HG03432 (cell line): ENCODE data around the gene EFNA3.

Experiments used
- ATAC-seq: cut with Tn5 transposase; IDR thresholded peaks from one replicate; pipeline ENCODE4 v1.9.1; 2021; ENCODE audit warnings: mild to moderate bottlenecking, moderate library complexity; ENCODE audit not compliant: unreplicated experiment

EFNA3 gene

GRCh38 chr1:155083052-155083541, 4.5 kb downstream of the EFNA3 start:
- ATAC-seq: no peak

GRCh38 chr1:155083865-155084721, 5.5 kb downstream of the EFNA3 start:
- peak; percentile 2 for ATAC-seq

GRCh38 chr1:155084722-155085503, 6.3 kb downstream of the EFNA3 start:
- peak; percentile 76 for ATAC-seq

- no peak for ATAC-seq
Measured at GRCh38 chr1:155085504-155086127, 7.0 kb downstream of the EFNA3 start.

GRCh38 chr1:155086128-155086741, 7.6 kb downstream of the EFNA3 start:
- no peak for ATAC-seq

- no peak for ATAC-seq
Measured at GRCh38 chr1:155086856-155087535, 8.4 kb downstream of the EFNA3 start.

- no peak for ATAC-seq
Measured at GRCh38 chr1:155091071-155092051, 12.7 kb downstream of the EFNA3 start.

- ATAC-seq: no peak
Measured at GRCh38 chr1:155092131-155092530, 13.5 kb downstream of the EFNA3 start.

GRCh38 chr1:155092641-155093040, 14.0 kb downstream of the EFNA3 start:
- no peak for ATAC-seq

GRCh38 chr1:155093911-155094621, 15.4 kb downstream of the EFNA3 start:
- no peak for ATAC-seq

GRCh38 chr1:155094622-155094948, 15.9 kb downstream of the EFNA3 start:
- no peak for ATAC-seq

GRCh38 chr1:155099331-155099730, 20.7 kb downstream of the EFNA3 start:
- ATAC-seq: no peak

GRCh38 chr1:155103325-155103724, 24.7 kb downstream of the EFNA3 start:
- ATAC-seq: no peak

GRCh38 chr1:155104605-155105534, 26.2 kb downstream of the EFNA3 start:
- no peak for ATAC-seq

- no peak for ATAC-seq
Measured at GRCh38 chr1:155105604-155106011, 27.0 kb downstream of the EFNA3 start.

- ATAC-seq: no peak
Measured at GRCh38 chr1:155106862-155107261, 28.2 kb downstream of the EFNA3 start.
